ENCODE measurements around the gene SELENOI. TPM values are rescaled to one million over a fixed set of nuclear protein-coding genes. Genes with fewer than 3 reads are reported as not detected.
"Not testable (repeated sequence)": the region's sequence is repeated elsewhere in the genome, so short reads cannot be mapped to it uniquely, and the experiment has no call there.

The SELENOI gene
- total RNA-seq, 2 donors from 2014 or later = 41.5 to 42.2 TPM

GRCh38 chr2:26327291-26328272 is 18.4 kb upstream of the SELENOI start:
- no peak for TF ChIP-seq CTCF (IDR thresholded peaks at IDR 0.05)
- Histone ChIP-seq H3K27ac (no peak overlapping the region), H3K36me3 (no peaks in the 10 kb centered on the region), H3K9me3 (no peaks in the 10 kb centered on the region), H3K4me1 (no peaks in the 10 kb centered on the region), H3K4me3 (no peak overlapping the region), H3K9ac (ENCODE audit: low read depth in 2 of 2, low read length in 2 of 2) (no peak overlapping the region), H3K27me3 (no peaks in the 10 kb centered on the region)
- no peak for DNase-seq
- intact Hi-C loops (cut with DNase I) = loop anchor here (10.0 kb wide), 1 partner anchor 93 kb away; no protein-coding TSS in a partner anchor

- not testable (repeated sequence) for H3K4me3 ChIP-seq; DNase-seq; H3K4me1 ChIP-seq; H3K27me3 ChIP-seq; H3K36me3 ChIP-seq; H3K9me3 ChIP-seq; H3K9ac ChIP-seq (ENCODE audit: low read depth in 2 of 2, low read length in 2 of 2); H3K27ac ChIP-seq
- intact Hi-C loops (cut with DNase I) = loop anchor here (10.0 kb wide), 1 partner anchor 94 kb away; no protein-coding TSS in a partner anchor
Measured at GRCh38 chr2:26329083-26329482, 16.9 kb upstream of the SELENOI start.

- Histone ChIP-seq H3K36me3 (no peaks in the 10 kb centered on the region), H3K4me3 (no peak overlapping the region), H3K27me3 (no peaks in the 10 kb centered on the region), H3K27ac (no peak overlapping the region), H3K4me1 (no peaks in the 10 kb centered on the region), H3K9me3 (no peaks in the 10 kb centered on the region), H3K9ac (ENCODE audit: low read depth in 2 of 2, low read length in 2 of 2) (peak overlapping the region in 1 of 2 donors; percentile 34)
- TF ChIP-seq CTCF (IDR thresholded peaks at IDR 0.05) = peak; percentile 94
- DNase-seq = peak; percentile 91
- intact Hi-C loops (cut with DNase I) = no loop called here
Measured at GRCh38 chr2:26330114-26330549, 15.8 kb upstream of the SELENOI start.

- H3K27me3 ChIP-seq = no peaks in the 10 kb centered on the region
- H3K4me3 ChIP-seq = no peak overlapping the region
- H3K9me3 ChIP-seq = no peaks in the 10 kb centered on the region
- TF ChIP-seq CTCF (IDR thresholded peaks at IDR 0.05) = no peak
- no peak overlapping the region for H3K27ac ChIP-seq
- H3K9ac ChIP-seq (ENCODE audit: low read depth in 2 of 2, low read length in 2 of 2) = peak overlapping the region in 1 of 2 donors; percentile 34
- H3K36me3 ChIP-seq = no peaks in the 10 kb centered on the region
- no peak for DNase-seq
- no peaks in the 10 kb centered on the region for H3K4me1 ChIP-seq
- intact Hi-C loops (cut with DNase I) = no loop called here
Measured at GRCh38 chr2:26330604-26331003, 15.3 kb upstream of the SELENOI start.

- H3K27ac ChIP-seq; intact Hi-C loops (cut with DNase I); H3K27me3 ChIP-seq; H3K36me3 ChIP-seq; H3K9me3 ChIP-seq; H3K9ac ChIP-seq (ENCODE audit: low read depth in 2 of 2, low read length in 2 of 2); H3K4me1 ChIP-seq; H3K4me3 ChIP-seq; DNase-seq: not testable (repeated sequence)
Measured at GRCh38 chr2:26331321-26331720, 14.6 kb upstream of the SELENOI start.

GRCh38 chr2:26333293-26333692 is 12.7 kb upstream of the SELENOI start:
- no peak for TF ChIP-seq CTCF (IDR thresholded peaks at IDR 0.05)
- intact Hi-C loops (cut with DNase I) = no loop called here
- Histone ChIP-seq H3K27me3 (no peaks in the 10 kb centered on the region), H3K4me3 (no peak overlapping the region), H3K27ac (no peak overlapping the region), H3K9me3 (no peaks in the 10 kb centered on the region), H3K4me1 (no peaks in the 10 kb centered on the region), H3K9ac (ENCODE audit: low read depth in 2 of 2, low read length in 2 of 2) (no peak overlapping the region), H3K36me3 (no peaks in the 10 kb centered on the region)
- DNase-seq = no peak
